ENCODE data around the gene MAF.

MAF gene

GRCh38 chr16:79628988-79629387, 28.5 kb upstream of the MAF start:
- DNase-seq (ENCODE audit: low read depth) = no peak
- no peak overlapping the region for H3K4me3 ChIP-seq (ENCODE audit: low read length)
- TF ChIP-seq CTCF (IDR thresholded peaks at IDR 0.05; ENCODE audit: insufficient read depth, low read depth, low read length, missing control alignments) = no peak

GRCh38 chr16:79628501-79628975, 28.0 kb upstream of the MAF start:
- H3K4me3 ChIP-seq (ENCODE audit: low read length) = no peak overlapping the region
- peak; percentile 78 for DNase-seq (ENCODE audit: low read depth)
- no peak for TF ChIP-seq CTCF (IDR thresholded peaks at IDR 0.05; ENCODE audit: insufficient read depth, low read depth, low read length, missing control alignments)

GRCh38 chr16:79627092-79627491, 26.6 kb upstream of the MAF start:
- no peak for TF ChIP-seq CTCF (IDR thresholded peaks at IDR 0.05; ENCODE audit: insufficient read depth, low read depth, low read length, missing control alignments)
- DNase-seq (ENCODE audit: low read depth) = no peak
- no peak overlapping the region for H3K4me3 ChIP-seq (ENCODE audit: low read length)

GRCh38 chr16:79625738-79626137, 25.2 kb upstream of the MAF start:
- TF ChIP-seq CTCF (IDR thresholded peaks at IDR 0.05; ENCODE audit: insufficient read depth, low read depth, low read length, missing control alignments) = no peak
- DNase-seq (ENCODE audit: low read depth) = no peak
- no peak overlapping the region for H3K4me3 ChIP-seq (ENCODE audit: low read length)

GRCh38 chr16:79623824-79624223, 23.3 kb upstream of the MAF start:
- no peak for DNase-seq (ENCODE audit: low read depth)
- H3K4me3 ChIP-seq (ENCODE audit: low read length) = no peak overlapping the region

GRCh38 chr16:79623062-79623461, 22.5 kb upstream of the MAF start:
- TF ChIP-seq CTCF (IDR thresholded peaks at IDR 0.05; ENCODE audit: insufficient read depth, low read depth, low read length, missing control alignments) = no peak
- DNase-seq (ENCODE audit: low read depth) = no peak
- H3K4me3 ChIP-seq (ENCODE audit: low read length) = no peak overlapping the region

More at GRCh38 chr16:79623824-79624223, 23.3 kb upstream of the MAF start:
- TF ChIP-seq CTCF (IDR thresholded peaks at IDR 0.05; ENCODE audit: insufficient read depth, low read depth, low read length, missing control alignments) = no peak

- no peak for DNase-seq (ENCODE audit: low read depth)
- no peak overlapping the region for H3K4me3 ChIP-seq (ENCODE audit: low read length)
- no peak for TF ChIP-seq CTCF (IDR thresholded peaks at IDR 0.05; ENCODE audit: insufficient read depth, low read depth, low read length, missing control alignments)
These were observed 20.5 kb upstream of the MAF start for GRCh38 chr16:79621027-79621426.
